DMS153 (cell line): ENCODE results near the gene ADIPOQ.
A peak's percentile ranks its signal among the peaks of the same experiment; 100 is the strongest.
"Not testable (repeated sequence)": the region's sequence is repeated elsewhere in the genome, so short reads cannot be mapped to it uniquely, and the experiment has no call there.

Experiments used
- DNase-seq: peaks from one replicate; lab custom pipeline; 2025; lab: John Stamatoyannopoulos, UW

The ADIPOQ gene

DNA sequence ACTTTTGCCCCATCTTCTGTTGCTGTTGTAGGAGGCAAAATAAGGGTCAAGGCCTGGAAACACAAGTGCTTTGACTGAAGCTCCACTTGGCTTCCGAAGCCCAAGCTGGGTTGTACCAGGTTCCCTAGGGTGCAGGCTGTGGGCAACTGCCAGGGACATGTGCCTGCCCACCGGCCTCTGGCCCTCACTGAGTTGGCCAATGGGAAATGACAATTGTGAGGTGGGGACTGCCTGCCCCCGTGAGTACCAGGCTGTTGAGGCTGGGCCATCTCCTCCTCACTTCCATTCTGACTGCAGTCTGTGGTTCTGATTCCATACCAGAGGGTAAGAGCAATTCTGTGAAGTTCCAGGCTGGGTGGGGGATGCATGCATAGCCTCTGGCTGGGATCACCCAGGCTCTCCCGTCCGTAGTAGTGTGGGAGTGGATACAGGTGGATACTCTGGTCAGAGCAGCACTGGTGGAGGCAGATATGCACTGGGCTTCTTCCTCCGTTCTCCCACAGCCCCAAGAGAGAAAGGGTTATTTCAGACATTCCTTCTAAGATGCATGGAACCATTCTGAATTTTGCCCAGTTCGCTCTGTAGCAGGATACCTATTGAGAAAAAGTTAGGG lies at the start of gene ADIPOQ:
TSS of gene ADIPOQ (plus strand) at position 285 of the 613 bp plus-strand sequence. CDS start 10,349 bp downstream, outside the sequence.
- no peak for DNase-seq

DNA sequence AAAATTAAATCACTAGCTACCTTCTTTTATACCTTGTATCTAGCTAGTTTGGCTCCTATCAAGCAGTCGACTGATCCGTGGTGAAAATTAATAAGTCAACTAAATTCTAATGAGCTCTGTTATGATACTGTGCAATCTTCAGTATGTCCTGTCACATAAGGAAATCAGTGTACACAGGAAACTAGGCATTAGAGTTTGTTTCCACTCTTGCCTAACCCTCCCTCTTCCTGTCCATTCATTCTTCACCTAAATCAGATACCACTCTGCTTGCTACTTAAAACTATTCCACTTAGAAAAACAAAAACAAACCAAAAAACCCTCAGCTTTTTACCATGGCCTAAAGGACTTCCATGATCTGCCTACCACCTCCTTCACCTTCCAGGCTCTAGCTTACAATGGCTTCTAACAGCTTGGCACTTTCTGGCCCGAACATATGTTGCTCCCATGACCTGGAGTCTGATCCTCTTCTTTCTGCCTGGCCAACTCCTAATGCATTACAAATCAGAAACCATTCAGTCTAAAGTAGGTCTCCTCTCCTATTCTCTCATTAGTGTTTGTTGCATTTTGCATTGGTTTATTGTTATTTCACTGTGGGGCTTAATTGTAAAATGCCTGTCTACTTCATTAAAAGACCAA lies 44.2 kb upstream of the ADIPOQ start:
- no peak for DNase-seq

- no peak for DNase-seq
Measured at GRCh38 chr3:186800285-186800684, 42.2 kb upstream of the ADIPOQ start.

DNA sequence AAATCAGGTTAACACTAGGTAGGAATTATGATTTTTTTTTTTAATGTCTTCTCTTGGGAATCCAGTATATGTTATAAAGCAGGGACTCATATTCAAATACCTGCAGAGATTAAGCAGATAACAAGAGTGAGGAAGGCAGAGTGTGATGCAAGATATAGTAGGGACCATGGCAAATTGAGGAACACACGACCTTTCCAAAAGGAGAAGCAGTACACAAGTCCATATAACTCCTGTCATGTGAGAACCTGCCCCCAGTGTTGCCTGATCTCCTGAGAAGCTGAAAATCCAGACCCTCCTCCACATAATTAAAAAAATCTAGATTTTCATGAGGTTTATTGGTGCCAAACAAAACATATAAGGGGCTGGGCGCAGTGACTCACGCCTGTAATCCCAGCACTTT lies 39.8 kb upstream of the ADIPOQ start:
- DNase-seq, result no peak

DNA sequence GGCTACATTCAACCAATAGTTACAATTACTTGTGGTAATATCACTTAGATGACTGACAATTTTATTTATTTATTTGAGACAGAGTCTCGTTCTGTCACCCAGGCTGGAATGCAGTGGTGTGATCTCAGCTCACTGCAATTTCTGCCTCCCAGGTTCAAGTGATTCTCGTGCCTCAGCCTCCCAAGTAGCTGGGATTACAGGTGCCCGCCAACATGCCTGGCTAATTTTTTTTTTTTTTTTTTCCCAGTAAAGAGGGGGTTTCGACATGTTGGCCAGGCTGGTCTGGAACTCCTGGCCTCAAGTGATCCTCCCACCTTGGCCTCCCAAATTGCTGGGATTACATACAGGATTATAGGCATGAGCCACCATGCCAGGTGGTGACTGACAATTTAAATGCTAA lies 39.1 kb upstream of the ADIPOQ start:
- not testable (repeated sequence) for DNase-seq

DNA sequence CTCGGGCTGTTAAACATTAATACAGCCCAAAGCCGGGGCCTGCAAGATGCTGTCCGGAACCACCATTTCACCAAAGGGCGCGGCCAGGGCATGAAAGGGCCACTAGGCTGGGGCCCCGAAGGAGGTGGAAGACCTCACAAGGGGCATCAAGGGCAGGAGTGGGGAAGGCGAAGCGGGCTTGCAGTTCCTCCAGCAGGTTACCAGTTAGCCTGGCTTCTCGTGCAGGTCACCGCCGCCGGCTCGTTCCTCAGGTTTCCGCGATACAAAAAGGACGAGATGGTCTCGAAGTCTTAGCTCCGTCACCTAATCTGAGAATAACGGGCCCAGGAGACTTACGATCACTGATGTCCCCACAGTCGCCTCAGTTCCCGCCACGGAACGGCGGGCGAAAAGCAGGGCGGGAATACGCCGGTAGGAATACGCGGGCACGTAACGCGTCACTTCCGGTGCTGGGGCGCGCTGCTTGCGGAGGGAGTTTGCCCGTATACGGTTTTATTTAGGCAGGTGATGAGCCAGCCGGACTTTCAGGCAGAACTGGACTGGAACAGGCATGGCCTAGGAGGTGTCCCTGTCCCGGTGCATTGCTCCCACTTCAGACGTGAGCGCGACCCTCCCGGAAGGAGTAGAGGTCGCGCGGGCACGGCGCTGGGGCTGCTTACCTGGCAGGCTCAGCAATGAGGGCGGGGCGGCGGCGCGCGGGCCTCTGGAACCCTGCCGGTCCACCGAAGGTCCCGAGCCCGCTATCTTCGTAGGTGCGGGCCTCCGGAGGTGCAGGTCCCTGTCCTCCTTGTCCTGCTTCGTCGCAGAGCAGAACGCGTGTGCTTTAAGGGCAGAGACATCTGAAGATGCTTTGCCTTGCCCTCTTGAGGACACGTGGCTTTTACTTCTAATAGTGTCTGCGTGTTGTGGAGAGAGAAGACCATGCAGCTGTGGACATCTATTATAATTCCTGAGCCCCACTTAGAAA lies 36.1 kb upstream of the ADIPOQ start, which contains the start of gene RFC4:
TSS of gene RFC4 (minus strand) at position 394 of the 967 bp plus-strand sequence. CDS start 1,769 bp downstream, outside the sequence.
- DNase-seq, result peak; percentile 60

DNA sequence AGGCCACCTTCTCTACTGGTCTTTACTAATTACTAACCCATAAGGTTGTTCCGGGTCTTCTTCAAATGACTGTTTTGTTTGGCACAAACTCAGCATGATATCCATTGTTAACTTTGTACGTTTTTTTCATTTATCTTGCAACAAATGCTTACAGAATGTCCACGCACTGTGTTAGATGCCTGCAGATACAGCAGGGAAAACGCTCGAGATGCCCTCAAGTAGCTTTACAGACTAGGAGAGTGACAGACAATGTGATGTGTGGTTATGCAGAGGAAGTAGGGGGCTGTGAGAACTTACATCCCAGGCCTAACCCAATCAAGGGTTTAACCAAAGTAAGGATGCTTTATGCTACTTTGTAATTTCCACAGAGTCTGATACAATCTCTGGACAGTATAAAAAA lies 35.3 kb upstream of the ADIPOQ start:
- DNase-seq, result no peak

- DNase-seq, result no peak
Measured at GRCh38 chr3:186810336-186810996, 32.0 kb upstream of the ADIPOQ start.

DNA sequence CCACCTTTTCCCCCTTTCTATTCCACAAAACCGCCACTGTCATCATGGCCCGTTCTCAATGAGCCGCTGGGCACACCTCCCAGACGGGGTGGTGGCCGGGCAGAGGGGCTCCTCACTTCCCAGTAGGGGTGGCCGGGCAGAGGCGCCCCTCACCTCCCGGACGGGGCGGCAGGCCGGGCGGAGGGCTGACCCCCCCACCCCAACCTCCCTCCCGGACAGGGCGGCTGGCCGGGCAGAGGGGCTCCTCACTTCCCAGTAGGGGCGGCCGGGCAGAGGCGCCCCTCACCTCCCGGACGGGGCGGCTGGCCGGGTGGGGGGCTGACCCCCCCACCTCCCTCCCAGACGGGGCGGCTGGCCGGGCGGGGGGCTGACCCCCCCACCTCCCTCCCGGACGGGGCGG lies 31.2 kb upstream of the ADIPOQ start:
- not testable (repeated sequence) for DNase-seq

GRCh38 chr3:186814100-186814499 lies 28.4 kb upstream of the ADIPOQ start:
- DNase-seq, result no peak

DNA sequence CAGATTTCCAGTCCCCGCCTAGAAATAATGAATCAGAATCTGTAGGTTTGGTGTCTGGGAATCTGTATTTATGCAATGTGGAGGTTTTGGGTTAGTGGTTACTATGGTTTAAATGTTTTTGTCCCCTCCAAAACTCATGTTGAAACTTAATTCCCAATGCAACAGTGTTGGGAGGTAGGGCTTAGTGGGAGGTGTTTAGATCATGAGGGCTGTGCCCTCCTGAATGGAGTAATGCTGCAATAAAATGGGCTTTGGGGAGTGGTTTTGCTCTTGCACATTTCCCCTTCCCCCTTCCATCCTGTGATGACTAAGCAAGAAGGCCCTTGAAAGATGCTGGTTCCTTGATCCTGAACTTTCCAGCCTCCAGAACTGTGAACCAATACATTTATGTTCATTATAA lies 27.1 kb upstream of the ADIPOQ start:
- no peak for DNase-seq

- DNase-seq, result no peak
Measured at GRCh38 chr3:186818516-186818915, 24.0 kb upstream of the ADIPOQ start.

- DNase-seq, result no peak
Measured at GRCh38 chr3:186818956-186819355, 23.6 kb upstream of the ADIPOQ start.

- no peak for DNase-seq
Measured at GRCh38 chr3:186821429-186822387, 20.8 kb upstream of the ADIPOQ start.

- not testable (repeated sequence) for DNase-seq
Measured at GRCh38 chr3:186822388-186822759, 20.1 kb upstream of the ADIPOQ start.

- no peak for DNase-seq
Measured at GRCh38 chr3:186823386-186823785, 19.1 kb upstream of the ADIPOQ start.

GRCh38 chr3:186824430-186825139 lies 17.9 kb upstream of the ADIPOQ start:
- no peak for DNase-seq

DNA sequence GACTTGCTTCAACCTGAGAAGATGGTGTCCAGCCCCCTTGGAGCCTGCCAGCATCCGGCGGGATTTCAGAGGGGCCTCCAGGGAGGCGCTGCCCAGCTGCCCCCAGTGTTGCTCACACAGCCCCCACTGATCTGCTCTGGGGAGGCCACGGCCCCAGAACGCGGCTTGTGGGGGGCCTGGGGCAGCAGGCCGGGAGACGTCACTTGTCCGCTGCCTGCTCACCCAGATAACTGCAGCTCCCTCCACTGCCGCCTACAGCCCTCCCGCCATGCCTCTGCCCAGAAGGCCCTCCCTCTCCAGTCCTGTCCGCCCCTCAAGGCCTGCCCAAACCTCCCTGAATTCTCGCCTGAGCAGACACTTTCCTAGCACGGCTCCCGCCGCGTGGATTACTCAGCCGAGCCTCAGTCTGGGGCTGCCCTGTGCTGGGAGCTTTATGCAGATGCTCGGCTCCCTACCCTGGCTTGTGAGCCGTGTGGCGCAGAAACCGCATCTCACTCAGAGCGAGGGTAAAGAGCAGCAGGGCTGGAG lies 17.2 kb upstream of the ADIPOQ start:
- DNase-seq, result no peak

DNA sequence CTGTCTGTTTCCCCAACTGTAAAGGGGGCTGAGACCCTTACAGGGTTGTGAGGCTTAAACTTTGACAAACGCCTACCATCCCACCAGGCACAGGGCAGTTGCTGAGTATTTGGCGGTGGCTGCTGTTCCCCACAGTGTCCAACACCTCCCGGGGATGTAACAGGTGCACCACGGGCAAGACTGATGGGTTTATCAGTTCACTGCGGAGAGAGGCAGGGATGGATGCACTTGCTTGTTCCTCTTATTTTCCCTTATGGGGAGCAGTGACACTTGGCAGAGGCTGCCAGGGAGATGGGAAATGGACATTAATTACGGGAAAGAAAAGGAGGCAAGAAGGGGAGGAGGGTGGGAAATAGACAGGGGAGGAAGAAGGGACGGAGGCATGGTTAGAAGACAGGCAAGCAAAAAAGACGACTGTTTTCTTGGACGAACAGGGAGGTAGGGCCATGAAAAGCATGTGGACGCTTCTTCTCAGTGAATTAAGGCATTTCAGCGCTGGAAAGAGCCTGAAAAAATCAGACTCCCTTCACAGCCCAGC lies 16.6 kb upstream of the ADIPOQ start:
- DNase-seq, result no peak
